Neural progenitor cell (in vitro differentiated cells): ENCODE results near the gene PPARA.

ENCODE experiments used
- CTCF ChIP-seq: fragments of 200-600 bp; sonication (generic); IDR thresholded peaks from 2 replicates; pipeline ENCODE4 v1.5.1; 2017; ENCODE audit warnings: antibody characterized with exemption, mild to moderate bottlenecking
- EZH2 ChIP-seq: fragments of 200-600 bp; sonication (generic); IDR thresholded peaks from 2 replicates; pipeline ENCODE4 v1.6.1; 2017; ENCODE audit warnings: antibody characterized with exemption, mild to moderate bottlenecking, moderate library complexity

- no peak for TF ChIP-seq CTCF
- TF ChIP-seq EZH2: no peak
These were observed 131.7 kb downstream of the PPARA start for GRCh38 chr22:46281866-46282678.
